Measurements from ENCODE around the gene EPB41L1.

The EPB41L1 gene

GRCh38 chr20:36225666-36226065 lies 71.1 kb downstream of the EPB41L1 start:
- no peak for DNase-seq (ENCODE audit: low spot score)

GRCh38 chr20:36228770-36229169 lies 74.2 kb downstream of the EPB41L1 start:
- DNase-seq (ENCODE audit: low spot score), result no peak

DNA sequence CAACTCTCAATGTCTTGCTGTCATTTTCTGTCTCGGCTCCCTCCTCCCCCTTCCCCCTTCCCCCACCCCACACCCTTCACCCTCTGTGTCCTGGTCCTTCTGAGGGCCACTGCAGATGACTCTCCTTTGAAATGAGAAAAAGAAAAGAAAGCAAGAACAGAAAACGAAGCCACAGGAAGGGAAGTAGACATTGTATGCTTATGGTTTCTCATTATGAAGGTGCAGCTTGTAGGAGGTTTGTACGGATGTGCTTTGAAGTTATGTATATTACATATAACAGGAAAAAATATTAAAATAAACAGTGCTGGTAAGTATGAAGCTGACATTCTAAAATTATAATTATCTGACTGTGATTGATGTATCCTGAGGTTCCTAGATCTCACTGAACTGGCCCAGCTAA lies 75.5 kb downstream of the EPB41L1 start:
- no peak for DNase-seq (ENCODE audit: low spot score)

- no peak for DNase-seq (ENCODE audit: low spot score)
Observed at GRCh38 chr20:36231331-36231730, 76.8 kb downstream of the EPB41L1 start.

DNA sequence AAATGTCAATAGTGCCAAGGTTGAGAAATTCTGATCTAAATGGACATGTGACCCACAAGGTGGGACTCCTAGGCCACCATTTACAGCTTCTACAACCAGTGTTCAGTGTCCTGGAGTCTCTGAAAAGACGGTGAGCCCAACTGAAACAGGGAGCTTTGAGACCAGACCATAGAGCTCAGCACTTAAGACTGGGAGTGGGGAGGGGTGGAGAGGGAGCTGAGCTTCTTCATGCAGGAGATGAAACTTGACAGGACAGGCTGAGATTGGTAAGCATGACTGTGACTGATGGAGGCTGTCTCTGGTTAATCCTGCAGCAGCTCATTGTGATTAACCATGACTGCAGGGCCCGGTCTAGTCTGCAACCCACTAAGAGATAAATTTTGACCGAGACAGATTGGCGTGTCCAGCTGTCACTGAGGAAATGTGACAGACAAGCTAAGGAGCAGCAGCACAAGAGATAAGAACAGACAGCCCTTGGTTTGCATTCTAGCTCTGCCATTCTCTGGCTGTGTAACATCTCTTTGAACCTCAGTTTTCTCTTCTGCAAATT lies 80.3 kb downstream of the EPB41L1 start:
- no peak for DNase-seq (ENCODE audit: low spot score)

GRCh38 chr20:36235892-36236785 lies 81.6 kb downstream of the EPB41L1 start, which contains the start of gene AAR2:
AAR2 (plus strand) TSS chr20:36236478; CDS start chr20:36239869, 3,391 bp downstream.
- peak; percentile 51 for DNase-seq (ENCODE audit: low spot score)

GRCh38 chr20:36236786-36237121 lies 82.2 kb downstream of the EPB41L1 start:
- no peak for DNase-seq (ENCODE audit: low spot score)

- DNase-seq (ENCODE audit: low spot score), result no peak
Observed at GRCh38 chr20:36237477-36237876, 82.9 kb downstream of the EPB41L1 start.

GRCh38 chr20:36238153-36238552 lies 83.6 kb downstream of the EPB41L1 start:
- no peak for DNase-seq (ENCODE audit: low spot score)

GRCh38 chr20:36238760-36239159 lies 84.2 kb downstream of the EPB41L1 start:
- no peak for DNase-seq (ENCODE audit: low spot score)

DNA sequence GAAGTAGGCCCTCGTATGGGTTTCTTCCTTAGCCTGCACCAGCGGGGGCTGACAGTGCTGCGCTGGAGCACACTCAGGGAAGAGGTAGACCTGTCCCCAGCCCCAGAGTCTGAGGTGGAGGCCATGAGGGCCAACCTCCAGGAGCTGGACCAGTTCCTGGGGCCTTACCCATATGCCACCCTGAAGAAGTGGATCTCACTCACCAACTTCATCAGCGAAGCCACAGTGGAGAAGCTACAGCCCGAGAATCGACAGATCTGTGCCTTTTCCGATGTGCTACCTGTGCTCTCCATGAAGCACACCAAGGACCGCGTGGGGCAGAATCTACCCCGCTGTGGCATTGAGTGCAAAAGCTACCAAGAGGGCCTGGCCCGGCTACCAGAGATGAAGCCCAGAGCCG lies 85.5 kb downstream of the EPB41L1 start:
- no peak for DNase-seq (ENCODE audit: low spot score)

GRCh38 chr20:36241678-36242077 lies 87.1 kb downstream of the EPB41L1 start:
- DNase-seq (ENCODE audit: low spot score), result no peak

DNA sequence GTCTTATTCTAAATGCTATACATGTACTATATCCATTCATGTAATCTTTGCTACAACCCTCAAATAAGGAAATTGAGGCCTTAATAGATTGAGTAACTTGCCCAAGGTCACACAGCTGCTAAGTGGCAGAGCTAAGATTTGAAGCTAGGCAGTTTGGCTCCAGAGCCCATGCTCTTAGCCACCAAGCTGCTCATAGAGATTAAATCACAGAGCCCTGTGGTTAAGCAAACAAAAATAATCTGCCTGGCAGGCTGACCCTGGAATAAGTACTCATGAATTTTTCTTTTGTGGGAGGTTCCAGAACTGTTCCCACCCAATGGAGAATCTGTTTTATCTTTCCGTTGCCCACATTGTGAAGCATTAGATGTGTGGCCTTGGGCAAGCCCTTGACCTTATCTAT lies 89.2 kb downstream of the EPB41L1 start:
- DNase-seq (ENCODE audit: low spot score), result no peak

GRCh38 chr20:36246401-36246800 lies 91.9 kb downstream of the EPB41L1 start:
- DNase-seq (ENCODE audit: low spot score), result no peak

DNA sequence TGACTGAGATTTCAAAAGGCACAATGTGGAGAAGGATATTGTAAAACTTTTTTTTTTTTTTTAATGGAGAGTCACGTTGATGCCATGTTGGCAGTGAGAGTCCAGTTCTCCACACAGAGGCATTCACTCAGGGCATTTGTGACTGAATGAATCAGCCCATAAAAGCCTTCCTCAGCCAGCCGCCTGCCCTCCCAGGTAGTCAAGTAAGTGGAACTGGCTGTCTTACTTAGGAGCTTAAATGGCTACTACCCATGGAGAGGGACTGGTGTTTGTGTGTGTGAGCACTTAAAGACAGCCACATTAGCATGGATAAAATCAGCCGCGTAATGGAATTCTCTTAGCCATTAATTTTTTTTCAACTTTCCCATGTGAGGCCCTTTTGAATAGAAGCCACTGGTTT lies 94.3 kb downstream of the EPB41L1 start:
- DNase-seq (ENCODE audit: low spot score), result no peak

DNA sequence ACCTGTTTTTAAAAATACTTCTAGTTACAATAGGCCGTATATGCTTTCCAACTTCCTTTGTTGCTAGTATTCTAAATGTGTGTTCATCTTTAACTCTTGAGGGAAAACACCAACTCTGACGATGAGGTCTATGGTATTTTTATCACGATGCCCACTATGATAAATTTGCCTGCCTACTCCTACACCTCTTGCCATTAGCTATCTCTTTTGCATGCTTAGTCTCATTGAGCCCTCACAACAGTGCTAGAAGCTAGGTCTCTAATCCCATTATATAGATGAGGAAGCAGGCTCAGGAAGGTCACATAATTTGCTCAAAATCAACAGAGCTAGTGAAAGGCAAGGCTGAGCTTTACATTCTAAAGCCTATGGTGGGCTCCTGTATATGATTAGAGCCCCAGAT lies 94.9 kb downstream of the EPB41L1 start:
- DNase-seq (ENCODE audit: low spot score), result no peak

GRCh38 chr20:36251426-36251825 lies 96.9 kb downstream of the EPB41L1 start:
- no peak for DNase-seq (ENCODE audit: low spot score)

DNA sequence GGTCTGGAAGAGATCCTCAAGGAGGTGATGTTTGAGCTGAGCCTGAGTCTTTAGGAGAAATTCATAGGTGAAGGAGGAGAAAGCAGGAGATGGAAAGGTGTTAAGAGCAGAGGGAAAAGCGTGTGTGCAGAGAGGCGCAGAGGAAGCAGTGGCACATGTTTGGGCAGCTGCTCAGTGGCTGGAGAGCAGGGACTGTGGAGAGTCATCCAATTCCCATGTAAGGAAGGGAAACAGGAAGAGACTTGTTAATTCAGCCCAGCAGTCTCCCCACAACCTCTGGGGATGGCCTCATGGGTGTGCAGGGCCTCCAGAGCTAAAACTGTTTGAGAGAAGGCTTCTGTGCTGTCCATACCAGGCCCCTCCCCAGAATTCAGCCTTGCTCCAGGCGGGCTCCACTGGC lies 98.0 kb downstream of the EPB41L1 start:
- no peak for DNase-seq (ENCODE audit: low spot score)

DNA sequence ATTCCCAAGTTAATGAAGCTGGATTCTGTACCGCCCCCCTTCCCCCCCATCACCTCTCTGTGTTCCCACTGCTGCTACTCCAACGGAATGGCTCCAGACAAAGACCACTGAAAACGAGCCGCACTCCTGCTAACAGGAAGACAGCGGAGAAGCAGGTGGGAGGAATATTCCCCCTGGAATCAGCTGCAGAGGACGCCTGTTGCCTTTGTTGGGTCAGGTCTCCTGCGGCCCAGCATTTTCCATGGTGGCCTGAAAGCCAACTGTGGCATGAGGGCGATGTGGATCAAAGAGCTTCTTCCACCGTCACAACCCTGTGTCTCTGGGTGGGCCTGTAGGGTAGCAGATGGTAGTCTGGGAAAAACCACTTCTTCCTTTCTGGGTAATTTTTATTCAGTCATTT lies 98.5 kb downstream of the EPB41L1 start:
- no peak for DNase-seq (ENCODE audit: low spot score)

- no peak for DNase-seq (ENCODE audit: low spot score)
Observed at GRCh38 chr20:36254076-36254475, 99.5 kb downstream of the EPB41L1 start.

DNA sequence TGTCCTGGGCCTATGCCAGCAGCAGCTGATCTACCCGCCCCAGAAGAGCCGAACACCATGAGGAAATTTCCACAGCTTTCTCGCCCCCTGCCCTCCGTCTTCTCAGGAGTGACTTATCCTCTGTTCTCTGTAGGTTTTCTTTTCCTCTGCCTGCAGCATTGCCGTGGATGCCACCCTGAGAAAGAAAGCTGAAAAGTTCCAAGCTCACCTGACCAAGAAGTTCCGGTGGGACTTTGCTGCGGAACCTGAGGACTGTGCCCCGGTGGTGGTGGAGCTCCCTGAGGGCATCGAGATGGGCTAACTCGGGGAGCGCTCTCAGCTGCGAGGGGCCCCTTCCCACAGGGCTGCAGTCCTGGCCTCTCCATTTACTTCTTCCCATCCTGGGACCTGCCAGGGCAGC lies 100.9 kb downstream of the EPB41L1 start:
- no peak for DNase-seq (ENCODE audit: low spot score)

DNA sequence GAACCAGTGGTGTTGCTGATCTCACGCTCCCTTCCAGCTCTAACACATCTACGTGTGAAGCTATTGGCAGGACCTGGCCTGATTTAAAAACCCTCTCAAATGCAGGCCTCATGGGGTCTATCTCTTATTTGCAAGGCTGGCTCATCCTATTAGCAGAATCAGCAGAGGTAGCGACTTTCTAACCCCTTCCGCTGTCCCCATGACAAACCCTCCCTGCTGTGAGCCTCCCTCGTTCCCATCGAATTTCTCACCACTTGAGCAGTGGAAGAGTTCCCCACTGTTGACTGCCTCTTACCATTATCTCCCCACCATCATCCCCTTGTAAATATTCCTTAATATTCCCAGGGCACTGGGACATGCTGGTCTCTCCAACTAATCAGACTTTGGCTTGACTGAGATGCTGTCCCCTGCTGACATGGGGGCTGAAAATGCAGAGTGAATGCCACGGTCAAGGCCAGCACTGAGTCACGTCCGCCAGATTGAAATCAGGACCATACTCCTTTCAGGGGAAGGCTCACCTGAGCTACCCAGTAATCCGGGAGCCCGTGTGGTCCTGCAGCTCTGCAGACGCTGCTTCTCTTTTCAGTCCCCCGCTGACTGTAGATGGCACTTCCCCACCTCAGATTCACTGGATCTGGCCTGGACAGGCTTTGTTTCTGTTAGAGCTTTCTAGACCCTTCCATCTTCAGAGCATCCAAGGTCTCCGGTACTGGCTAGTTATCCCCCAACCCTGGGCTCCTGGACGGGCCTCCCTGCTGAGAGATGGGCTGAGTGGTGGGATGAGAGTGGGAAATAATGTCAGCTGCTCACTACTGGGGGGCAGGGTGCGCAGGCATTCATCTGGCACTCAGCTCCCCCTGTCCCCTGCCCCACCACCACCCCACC lies 104.9 kb downstream of the EPB41L1 start:
- DNase-seq (ENCODE audit: low spot score), result no peak

DNA sequence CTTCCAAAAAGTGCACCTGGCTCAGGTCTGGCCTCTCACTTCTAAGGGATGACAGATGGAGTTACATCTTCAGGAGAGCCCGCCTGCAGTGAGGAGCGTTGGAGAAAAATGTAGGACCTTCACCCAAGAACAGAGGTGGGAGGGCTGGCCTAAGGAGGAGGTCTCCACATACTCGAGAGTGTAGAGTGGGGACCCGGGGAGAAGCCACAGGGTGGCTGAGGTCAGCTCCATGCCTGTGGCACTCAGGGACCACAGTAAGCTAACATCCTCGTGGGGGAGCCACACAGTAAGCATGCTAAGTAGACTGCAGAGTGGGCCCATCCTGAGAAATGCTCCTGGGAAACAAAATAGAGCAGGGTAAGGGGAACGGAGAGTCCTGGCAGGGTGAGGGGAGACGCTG lies 105.8 kb downstream of the EPB41L1 start:
- no peak for DNase-seq (ENCODE audit: low spot score)

All from pons (tissue), 1 donor.